Stimulated activated CD4-positive, alpha-beta T cell treated with anti-CD3 and anti-CD28 coated beads, TNF-alpha, amount 100 ng/mL, for 48 hours (primary cell): ENCODE results near the gene CCDC150.
A peak's percentile ranks its signal among the peaks of the same experiment; 100 is the strongest.
"Not testable (repeated sequence)": the region's sequence is repeated elsewhere in the genome, so short reads cannot be mapped to it uniquely, and the experiment has no call there.

ENCODE experiments used
- DNase-seq, 3 donors: peaks; one replicate each; pipeline ENCODE4 v3.0.0-alpha.2; 2020; ENCODE audit warnings: low read depth in 3 of 3

Gene CCDC150

GRCh38 chr2:196639180-196640030, at the start of gene CCDC150:
Gene CCDC150, plus strand, starts transcription at chr2:196639715. Its CDS starts 52 bp downstream, at chr2:196639767.
- DNase-seq, result peak; percentile 89 to 92 (median 90)

DNA sequence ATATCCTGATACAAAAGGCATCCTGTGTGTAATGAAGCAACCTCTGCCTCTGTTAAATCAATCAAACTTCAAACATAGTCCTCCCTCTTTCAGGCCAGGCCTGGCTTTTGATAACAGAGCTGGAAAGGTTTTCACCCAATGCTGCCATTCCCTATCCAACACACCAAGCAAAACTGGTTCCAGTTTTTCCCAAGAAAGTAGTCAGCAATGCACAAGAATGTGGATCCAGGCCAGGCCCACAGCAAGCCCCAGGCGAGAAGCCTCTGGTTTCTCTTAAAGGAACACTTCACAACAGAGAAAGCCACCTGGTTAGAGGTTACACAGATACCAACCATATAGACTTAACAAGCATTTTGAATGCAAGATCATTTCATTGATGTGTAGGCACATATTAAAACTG, 49.2 kb upstream of the CCDC150 start:
- DNase-seq, result no peak

GRCh38 chr2:196591004-196591403, 48.5 kb upstream of the CCDC150 start:
- DNase-seq, result no peak

- no peak for DNase-seq
These were observed 47.9 kb upstream of the CCDC150 start for GRCh38 chr2:196591621-196592022.

DNA sequence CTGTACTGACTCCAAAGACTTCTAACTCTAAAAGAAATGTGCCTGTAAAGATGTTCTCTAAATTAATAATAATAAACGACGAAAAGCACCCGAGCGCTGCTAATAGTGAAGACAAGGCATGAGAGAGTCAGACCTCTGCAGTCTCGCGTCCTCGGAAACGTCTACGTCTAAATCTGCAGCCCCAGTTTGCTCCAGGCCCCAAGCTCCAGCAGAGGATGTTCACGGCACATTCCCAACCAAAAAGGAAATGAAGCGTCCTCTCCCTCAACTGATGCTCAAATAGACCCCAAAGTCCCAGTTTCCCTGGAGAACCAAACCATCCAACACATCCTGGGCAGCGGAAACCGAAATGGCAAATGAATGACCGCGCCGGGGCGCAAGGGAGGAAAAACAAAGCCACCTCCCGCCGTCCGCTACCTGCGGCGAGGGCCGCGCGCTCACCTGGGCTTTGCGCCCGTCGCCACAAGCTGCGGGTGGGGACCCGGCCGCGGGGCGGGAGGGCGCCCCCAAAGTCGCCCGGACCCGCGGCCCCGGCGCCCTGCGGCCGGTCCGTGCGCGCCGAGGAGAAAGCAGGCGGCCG, 47.1 kb upstream of the CCDC150 start:
- DNase-seq, result no peak

GRCh38 chr2:196592911-196593881, 46.3 kb upstream of the CCDC150 start, which contains the start of gene HECW2:
Gene HECW2, minus strand, starts transcription at chr2:196593554.
- DNase-seq, result peak in 1 of 3 donors; percentile 22

GRCh38 chr2:196594158-196594557, 45.4 kb upstream of the CCDC150 start:
- DNase-seq, result no peak

DNA sequence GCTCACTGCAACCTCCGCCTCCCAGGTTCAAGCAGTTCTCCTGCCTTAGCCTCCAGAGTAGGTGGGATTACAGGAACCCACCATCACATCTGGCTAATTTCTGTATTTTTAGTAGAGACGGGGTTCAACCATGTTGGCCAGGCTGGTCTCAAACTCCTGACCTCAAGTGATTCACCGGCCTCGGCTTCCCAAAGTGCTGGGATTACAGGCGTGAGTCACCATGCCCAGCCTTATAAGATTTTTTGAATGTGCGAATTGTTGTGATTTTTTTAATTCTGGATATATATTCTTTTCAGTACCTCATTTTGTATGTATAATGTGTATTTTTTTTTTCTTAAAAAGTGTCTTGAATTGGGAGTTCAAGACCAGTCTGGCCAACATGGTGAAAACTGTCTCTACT, 42.0 kb upstream of the CCDC150 start:
- DNase-seq, result no peak

DNA sequence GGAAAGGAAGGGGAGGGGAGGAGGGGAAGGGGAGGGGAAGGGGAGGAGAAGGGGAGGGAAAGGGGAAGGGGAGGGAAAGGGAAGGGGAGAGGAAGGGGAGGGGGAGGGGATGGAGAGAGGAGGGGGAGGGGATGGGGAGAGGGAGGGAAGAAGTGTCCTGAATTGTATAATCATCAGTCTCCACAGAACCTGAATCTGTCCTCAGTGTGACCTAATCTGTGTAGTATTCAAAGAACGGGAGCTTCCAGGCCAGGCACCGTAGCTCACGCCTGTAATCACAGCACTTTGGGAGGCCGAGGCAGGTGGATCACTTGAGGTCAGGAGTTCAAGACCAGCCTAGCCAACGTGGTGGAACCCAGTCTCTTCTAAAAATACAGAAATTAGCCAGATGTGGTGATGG, 41.1 kb upstream of the CCDC150 start:
- no peak for DNase-seq

DNA sequence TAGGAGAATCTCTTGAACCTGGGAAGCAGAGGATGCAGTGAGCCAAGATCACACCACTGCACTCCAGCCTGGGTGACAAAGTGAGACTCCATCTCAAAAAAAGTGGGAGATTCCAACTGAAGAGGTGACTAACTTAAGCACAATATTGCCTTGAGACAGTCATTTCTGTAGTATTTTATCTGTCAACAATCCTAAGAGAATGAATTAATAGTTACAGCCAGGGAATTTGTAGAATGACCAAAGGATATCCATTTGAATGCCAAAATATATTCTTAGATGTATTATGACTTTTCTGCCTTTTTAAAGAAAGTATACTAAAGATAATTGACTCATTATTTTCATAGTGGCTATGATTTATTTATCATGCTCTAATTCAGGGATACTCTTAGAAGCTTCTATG, 40.7 kb upstream of the CCDC150 start:
- DNase-seq, result no peak

DNA sequence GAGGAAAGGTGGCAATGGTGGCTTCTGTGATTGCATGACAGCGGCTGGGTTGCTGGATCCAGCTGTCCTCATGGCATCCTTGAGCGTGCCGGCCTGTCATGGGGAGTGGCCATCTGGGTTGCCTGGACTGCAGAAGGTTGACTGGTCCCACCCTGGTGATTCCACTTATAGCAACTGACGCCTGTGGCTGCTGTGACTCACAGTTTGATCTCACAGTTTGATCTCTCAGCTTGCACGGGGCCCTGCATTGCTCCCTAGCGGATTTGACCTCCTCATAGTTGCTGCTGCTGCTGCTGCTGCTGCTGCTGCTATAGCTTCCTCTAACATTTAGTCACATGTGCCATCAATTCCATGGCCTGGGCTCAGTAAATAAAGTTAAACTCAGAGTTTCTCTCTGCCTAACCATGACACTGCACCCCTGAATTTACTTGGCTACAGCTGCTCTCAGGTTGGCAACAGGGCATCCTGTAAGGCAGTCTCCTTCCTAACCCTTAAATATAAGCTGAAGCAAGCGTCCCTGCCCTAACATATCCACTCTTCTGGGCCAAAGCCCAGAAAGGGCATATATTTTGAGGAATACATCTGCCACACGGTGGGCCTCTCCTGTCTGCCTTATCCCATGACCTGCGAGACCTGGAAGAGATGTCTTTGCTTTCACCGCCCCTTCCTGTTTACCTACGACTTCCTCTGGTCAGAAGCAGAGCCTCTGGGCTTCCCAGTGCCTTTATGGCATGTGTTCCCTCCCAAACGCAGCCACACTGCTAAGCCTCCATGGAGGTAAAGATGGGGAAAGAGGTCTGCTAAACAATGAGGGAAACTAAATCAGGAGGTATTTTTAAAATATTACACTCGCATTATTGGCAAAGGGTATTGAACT, 37.8 kb upstream of the CCDC150 start:
- DNase-seq, result no peak

DNA sequence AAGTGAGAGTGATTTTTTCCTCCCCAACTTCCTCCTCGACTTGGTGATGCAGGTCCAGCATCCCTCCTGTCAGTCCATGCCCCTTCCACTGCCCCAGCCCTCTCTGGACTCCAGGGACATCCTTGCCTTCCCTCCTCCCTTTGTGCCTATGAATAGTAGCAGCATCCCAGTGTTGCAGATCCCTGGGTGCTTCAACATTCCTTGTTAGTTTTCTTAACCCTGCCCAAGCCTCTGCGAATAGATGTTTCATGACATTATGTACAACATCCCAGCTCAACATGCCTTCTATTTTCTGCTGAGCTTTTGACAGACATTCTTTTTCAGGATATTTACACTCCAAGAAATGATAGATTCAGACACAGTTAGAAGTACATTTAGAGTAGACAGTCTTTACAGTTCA, 35.3 kb upstream of the CCDC150 start:
- DNase-seq, result no peak

- no peak for DNase-seq
These were observed 33.0 kb upstream of the CCDC150 start for GRCh38 chr2:196606516-196606915.

DNA sequence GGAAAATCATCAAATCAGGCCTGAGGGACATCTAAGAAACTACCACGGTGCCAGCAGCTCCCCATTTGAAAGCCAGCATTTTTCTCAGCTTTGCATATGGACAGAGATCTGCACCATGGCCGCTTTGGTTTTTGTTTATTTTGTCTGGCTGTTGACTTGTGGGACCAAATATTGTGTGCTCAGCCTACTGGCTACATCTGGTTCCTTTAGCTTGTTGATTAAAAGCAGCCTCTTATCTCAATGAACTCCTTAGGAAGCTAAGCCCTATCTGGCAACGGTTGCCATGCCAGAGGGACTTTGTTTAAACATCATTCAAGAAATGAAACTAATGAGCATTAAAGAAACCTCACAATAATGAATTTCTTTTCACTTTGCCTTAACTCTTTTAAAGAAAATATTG, 32.4 kb upstream of the CCDC150 start:
- DNase-seq, result no peak

GRCh38 chr2:196607896-196608295, 31.6 kb upstream of the CCDC150 start:
- not testable (repeated sequence) for DNase-seq

GRCh38 chr2:196609806-196610205, 29.7 kb upstream of the CCDC150 start:
- no peak for DNase-seq

GRCh38 chr2:196610796-196611195, 28.7 kb upstream of the CCDC150 start:
- no peak for DNase-seq

- DNase-seq, result no peak
These were observed 26.2 kb upstream of the CCDC150 start for GRCh38 chr2:196613302-196613701.

DNA sequence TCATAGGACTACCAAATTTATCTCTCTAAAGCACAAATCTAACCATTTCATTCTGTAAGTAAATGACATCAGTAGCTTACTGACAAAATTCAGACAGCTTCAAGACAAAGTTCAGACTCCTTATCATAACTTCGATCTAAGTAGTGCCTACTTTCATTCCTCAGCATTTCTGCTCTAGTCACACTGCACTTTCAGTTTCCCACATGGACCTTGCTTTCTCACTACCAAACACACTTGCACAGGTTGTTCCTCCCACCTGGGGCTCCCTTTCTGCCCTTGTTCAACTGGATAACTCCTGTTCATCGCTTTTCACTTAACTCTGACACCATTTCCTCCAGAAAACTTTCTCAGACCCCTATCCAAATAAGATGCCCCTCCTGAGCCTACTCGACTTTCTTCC, 22.1 kb upstream of the CCDC150 start:
- DNase-seq, result no peak

DNA sequence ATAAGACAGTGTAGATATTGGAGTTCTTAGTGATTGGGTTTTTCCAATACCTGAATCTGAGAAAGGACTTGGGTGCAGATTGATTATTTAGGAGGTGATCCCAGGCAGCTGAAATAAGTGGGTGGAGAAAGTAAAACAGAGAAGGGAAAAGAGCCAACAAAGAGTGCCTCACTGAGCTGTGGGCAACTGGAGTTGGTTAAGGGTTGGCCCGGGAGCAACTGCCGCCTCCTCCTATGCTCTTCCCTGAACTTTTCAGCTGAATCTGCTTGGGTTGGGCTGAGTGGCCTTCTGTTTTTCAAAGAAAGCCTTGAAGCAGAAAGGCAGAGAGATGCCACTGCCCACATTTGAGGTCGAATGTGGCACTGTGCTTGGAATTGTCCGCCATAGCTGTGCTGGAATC, 20.9 kb upstream of the CCDC150 start:
- no peak for DNase-seq

DNA sequence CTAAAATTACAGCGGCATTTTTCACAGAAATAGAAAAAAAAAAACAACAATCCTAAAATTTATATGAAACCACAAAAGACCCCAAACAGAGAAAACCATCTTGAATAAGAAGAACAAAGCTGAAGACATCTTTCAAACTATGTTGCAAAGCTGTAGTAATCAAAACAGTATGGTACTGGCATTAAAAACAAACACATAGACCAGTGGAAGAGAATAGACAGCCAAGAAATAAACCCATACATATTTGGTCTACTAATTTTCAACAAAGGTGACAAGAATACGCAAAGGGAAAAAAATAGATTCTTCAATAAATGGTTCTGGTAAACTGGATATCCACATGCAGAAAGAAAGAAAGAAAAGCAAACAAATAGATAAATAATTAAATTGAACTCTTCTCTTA, 9.0 kb upstream of the CCDC150 start:
- no peak for DNase-seq
